Ovary (tissue), 3 donors: ENCODE data around the gene TIMM13.

Experiments
- POLR2A ChIP-seq: fragments of 450-650 bp; IDR thresholded peaks from one replicate; pipeline ENCODE4 v1.6.1; 2017; ENCODE audit warnings: antibody characterized with exemption, mild to moderate bottlenecking, moderate library complexity
- TF ChIP-seq, protein P1 (sequence below), 3 donors: fragments of 450-650 bp in 2 of 3; fragments of 200-600 bp in 1 of 3; IDR thresholded peaks; one replicate each; pipeline versions ENCODE4 v1.5.1 to v1.8.0; 2016 to 2022; ENCODE audit warnings: antibody characterized with exemption in 3 of 3, mild to moderate bottlenecking in 1 of 3
- donor health status: DM: no; HTN: no; CAD: no.

DNA sequence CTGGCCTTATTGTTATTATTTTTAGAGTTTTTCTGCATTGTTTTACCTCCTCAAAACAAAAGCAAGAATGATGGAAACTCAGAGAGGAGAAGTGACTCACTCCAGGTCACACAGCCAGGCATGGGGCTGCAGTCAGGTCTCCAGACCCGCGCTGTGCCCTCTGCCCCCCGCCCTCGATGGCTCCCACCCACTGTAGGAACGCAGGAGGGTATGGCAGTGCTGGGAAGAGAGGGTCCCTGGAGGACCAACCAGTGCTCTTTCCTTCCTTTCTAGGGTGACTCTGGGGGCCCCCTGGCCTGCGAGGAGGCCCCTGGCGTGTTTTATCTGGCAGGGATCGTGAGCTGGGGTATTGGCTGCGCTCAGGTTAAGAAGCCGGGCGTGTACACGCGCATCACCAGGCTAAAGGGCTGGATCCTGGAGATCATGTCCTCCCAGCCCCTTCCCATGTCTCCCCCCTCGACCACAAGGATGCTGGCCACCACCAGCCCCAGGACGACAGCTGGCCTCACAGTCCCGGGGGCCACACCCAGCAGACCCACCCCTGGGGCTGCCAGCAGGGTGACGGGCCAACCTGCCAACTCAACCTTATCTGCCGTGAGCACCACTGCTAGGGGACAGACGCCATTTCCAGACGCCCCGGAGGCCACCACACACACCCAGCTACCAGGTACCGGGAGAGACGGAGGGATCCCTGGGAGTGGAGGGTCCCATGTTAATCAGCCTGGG, 5.6 kb downstream of the TIMM13 start:
- TF ChIP-seq, protein P1, sequence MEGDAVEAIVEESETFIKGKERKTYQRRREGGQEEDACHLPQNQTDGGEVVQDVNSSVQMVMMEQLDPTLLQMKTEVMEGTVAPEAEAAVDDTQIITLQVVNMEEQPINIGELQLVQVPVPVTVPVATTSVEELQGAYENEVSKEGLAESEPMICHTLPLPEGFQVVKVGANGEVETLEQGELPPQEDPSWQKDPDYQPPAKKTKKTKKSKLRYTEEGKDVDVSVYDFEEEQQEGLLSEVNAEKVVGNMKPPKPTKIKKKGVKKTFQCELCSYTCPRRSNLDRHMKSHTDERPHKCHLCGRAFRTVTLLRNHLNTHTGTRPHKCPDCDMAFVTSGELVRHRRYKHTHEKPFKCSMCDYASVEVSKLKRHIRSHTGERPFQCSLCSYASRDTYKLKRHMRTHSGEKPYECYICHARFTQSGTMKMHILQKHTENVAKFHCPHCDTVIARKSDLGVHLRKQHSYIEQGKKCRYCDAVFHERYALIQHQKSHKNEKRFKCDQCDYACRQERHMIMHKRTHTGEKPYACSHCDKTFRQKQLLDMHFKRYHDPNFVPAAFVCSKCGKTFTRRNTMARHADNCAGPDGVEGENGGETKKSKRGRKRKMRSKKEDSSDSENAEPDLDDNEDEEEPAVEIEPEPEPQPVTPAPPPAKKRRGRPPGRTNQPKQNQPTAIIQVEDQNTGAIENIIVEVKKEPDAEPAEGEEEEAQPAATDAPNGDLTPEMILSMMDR (IDR thresholded peaks at IDR 0.05) = no peak
- no peak for TF ChIP-seq POLR2A
